B cell (primary cell): ENCODE results near the gene ZNF100. TPM values are rescaled to one million over a fixed set of nuclear protein-coding genes. Genes with fewer than 3 reads are reported as not detected.

Experiments
- ATAC-seq: fragments of 200-7000 bp; cut with Tn5 transposase; one replicate; pipeline ENCODE4 v1.10.0; 2021; ENCODE audit warnings: low read depth, mild to moderate bottlenecking, moderate number of reproducible peaks, moderate library complexity
- CTCF ChIA-PET: fragments of 350-600 bp; sonication (Branson Sonifier 250); formaldehyde crosslinking; loops from one replicate; lab custom pipeline; 2021; ENCODE audit warnings: antibody characterized with exemption, inconsistent platforms; lab: Charles Lee
- POLR2A ChIA-PET: fragments of 350-600 bp; sonication (Branson Sonifier 250); formaldehyde crosslinking; loops from one replicate; lab custom pipeline; 2021; ENCODE audit warnings: antibody characterized with exemption; lab: Charles Lee
- DNase-seq: peaks from one replicate; pipeline ENCODE4 v3.0.0; 2013
- H2AFZ ChIP-seq: 2 replicates; pipeline ENCODE4 v1.6.1; 2012; ENCODE audit warnings: mild to moderate bottlenecking, low read depth, low read length; ENCODE audit not compliant: insufficient read depth, poor library complexity, severe bottlenecking
- H3K27ac ChIP-seq, 2 donors: 1 replicate in 1 of 2; 2 replicates in 1 of 2; pipeline ENCODE4 v1.5.1; 2012 to 2013; ENCODE audit warnings: low read length in 2 of 2, mild to moderate bottlenecking in 2 of 2, moderate library complexity in 1 of 2
- H3K27me3 ChIP-seq, 4 experiments: fragments of 200-600 bp in 1 of 4; sonication (generic) in 1 of 4; replicated peaks in 1 of 4; 1 replicate in 2 of 4; 2 replicates in 2 of 4; pipeline versions ENCODE4 v1.6.1 to v1.7.0; 2013 to 2016; ENCODE audit warnings: low read length in 3 of 4, mild to moderate bottlenecking in 2 of 4, mixed read lengths in 1 of 4, moderate library complexity in 1 of 4; ENCODE audit not compliant: insufficient read depth in 4 of 4, control insufficient read depth in 3 of 4; ENCODE audit errors: control extremely low read depth in 1 of 4
- H3K36me3 ChIP-seq, 2 experiments: replicated peaks in 1 of 2; 1 replicate in 1 of 2; 2 replicates in 1 of 2; pipeline versions ENCODE4 v1.6.1 to v1.7.1; 2013; ENCODE audit warnings: low read length in 1 of 2; ENCODE audit not compliant: insufficient read depth in 2 of 2, control insufficient read depth in 1 of 2; ENCODE audit errors: control extremely low read depth in 1 of 2, extremely low read depth in 1 of 2
- H3K4me1 ChIP-seq, 2 donors: fragments of 200-600 bp in 1 of 2; sonication (generic) in 1 of 2; 1 replicate in 1 of 2; 2 replicates in 1 of 2; pipeline versions ENCODE4 v1.5.1 to v1.6.1; 2013 to 2017; ENCODE audit warnings: low read length in 2 of 2; ENCODE audit not compliant: control insufficient read depth in 2 of 2, insufficient read depth in 2 of 2
- H3K4me2 ChIP-seq: replicated peaks from 2 replicates; pipeline ENCODE3; 2012; ENCODE audit warnings: mild to moderate bottlenecking, low read depth, low read length; ENCODE audit not compliant: poor library complexity, severe bottlenecking
- H3K4me3 ChIP-seq, 5 experiments: fragments of 200-600 bp in 1 of 5; sonication (generic) in 1 of 5; 1 replicate in 3 of 5; 2 replicates in 2 of 5; pipeline versions ENCODE4 v1.5.1 to v1.7.0; 2011 to 2016; ENCODE audit warnings: low read length in 4 of 5, mild to moderate bottlenecking in 4 of 5, low read depth in 2 of 5, control low read depth in 1 of 5, moderate library complexity in 1 of 5; ENCODE audit not compliant: insufficient read depth in 1 of 5; ENCODE audit errors: control extremely low read depth in 1 of 5, extremely low read depth in 1 of 5
- H3K79me2 ChIP-seq: fragments of 200-600 bp; sonication (generic); one replicate; pipeline ENCODE4 v1.6.0; 2016; ENCODE audit warnings: low read length; ENCODE audit not compliant: control insufficient read depth, insufficient read depth
- H3K9ac ChIP-seq: fragments of 200-600 bp; sonication (generic); 2 replicates; pipeline ENCODE4 v1.6.1; 2017; ENCODE audit warnings: mild to moderate bottlenecking, low read length, moderate library complexity
- H3K9me3 ChIP-seq, 3 donors: one replicate each; pipeline versions ENCODE4 v1.6.1 to v1.7.1; 2013; ENCODE audit warnings: low read length in 2 of 3; ENCODE audit not compliant: control insufficient read depth in 2 of 3, insufficient read depth in 1 of 3; ENCODE audit errors: control extremely low read depth in 1 of 3
- H4K20me1 ChIP-seq: 2 replicates; pipeline ENCODE4 v1.6.0; 2012; ENCODE audit warnings: mild to moderate bottlenecking, low read length; ENCODE audit not compliant: insufficient read depth, control insufficient read depth, poor library complexity, severe bottlenecking
- H3K27ac Mint-ChIP-seq: one replicate; pipeline ENCODE4 v1.8.0; 2021; ENCODE audit warnings: mixed read lengths
- H3K27me3 Mint-ChIP-seq: one replicate; pipeline ENCODE4 v1.8.0; 2021; ENCODE audit warnings: mixed read lengths
- H3K4me1 Mint-ChIP-seq: one replicate; pipeline ENCODE4 v1.8.0; 2021; ENCODE audit warnings: mixed read lengths
- H3K4me3 Mint-ChIP-seq: one replicate; pipeline ENCODE4 v1.8.0; 2021; ENCODE audit warnings: mixed read lengths
- H3K9me3 Mint-ChIP-seq: one replicate; pipeline ENCODE4 v1.8.0; 2022; ENCODE audit warnings: mixed read lengths; ENCODE audit not compliant: insufficient read depth
- CTCF ChIP-seq: fragments of 200-600 bp; IDR thresholded peaks from one replicate; pipeline ENCODE4 v1.8.0; 2022; ENCODE audit warnings: antibody characterized with exemption, mild to moderate bottlenecking
- EZH2 ChIP-seq: IDR thresholded peaks from 2 replicates; pipeline ENCODE4 v1.6.1; 2012; ENCODE audit warnings: borderline replicate concordance, low read depth, mild to moderate bottlenecking, moderate library complexity, low read length; ENCODE audit not compliant: insufficient read depth, poor library complexity, severe bottlenecking
- WGBS: methylation state at CpG from one replicate; pipeline ENCODE4 v1.1.5; 2013; ENCODE audit warnings: missing lambda C conversion rate; ENCODE audit not compliant: insufficient coverage; 5-methylcytosine and 5-hydroxymethylcytosine counted together
- intact Hi-C: fragments of 100-400 bp; cut with micrococcal nuclease; formaldehyde crosslinking; loops from one replicate; pipeline ENCODE4 v1.10.0; 2022
- polyA plus RNA-seq: library from polyadenylated mRNA; depleted of rRNA; stranded (reverse); fragments of >200 nt; gene quantifications from 2 replicates; pipeline ENCODE4 v1.2.3, GENCODE V29; 2012
- total RNA-seq, 2 donors: library from RNA; stranded (reverse); fragments of 120-200 nt in 1 of 2; gene quantifications; 1 replicate in 1 of 2; 2 replicates in 1 of 2; pipeline versions ENCODE4 v1.2.3 to v1.2.4, GENCODE V29; 2013 to 2022

The ZNF100 gene
- total and polyA plus RNA-seq, 2 donors (not counting 1 experiment from before 2014, with no cell fraction given) = 2.9 to 16.0 TPM

GRCh38 chr19:21751384-21751783 lies 16.0 kb downstream of the ZNF100 start:
- H2AFZ ChIP-seq = no peak overlapping the region
- WGBS = no CpG with 5 or more reads among the region's 3 CpGs

GRCh38 chr19:21750586-21751128 lies 16.7 kb downstream of the ZNF100 start:
- Histone ChIP-seq H3K4me1 (no peaks in the 10 kb centered on the region), H3K4me2 (no peak overlapping the region), H4K20me1 (peaks cover 5% of the 10 kb centered on the region), H3K79me2 (peaks cover 77% of the 10 kb centered on the region), H3K9ac (no peak overlapping the region), H3K9me3 (peaks cover 0 to 24% (median 4%) of the 10 kb centered on the region in 3 donors), H3K36me3 (peaks cover 4 to 33% of the 10 kb centered on the region in 2 experiments), H3K27ac (no peak overlapping the region), H2AFZ (no peak overlapping the region), H3K4me3 (no peak overlapping the region), H3K27me3 (no peaks in the 10 kb centered on the region)
- CTCF ChIA-PET = no interaction called here
- no peak for DNase-seq
- H3K27me3 Mint-ChIP-seq = no peaks in the 10 kb centered on the region
- ATAC-seq = no peak
- WGBS = 98% methylated on average over 37 of the region's 40 CpGs
- TF ChIP-seq CTCF (no peak), EZH2 (no peak)
- H3K4me3 Mint-ChIP-seq = no peak overlapping the region
- H3K4me1 Mint-ChIP-seq = peaks cover 4% of the 10 kb centered on the region
- peaks cover 8% of the 10 kb centered on the region for H3K9me3 Mint-ChIP-seq
- POLR2A ChIA-PET = no interaction called here
- intact Hi-C loops = no loop called here
- no peak overlapping the region for H3K27ac Mint-ChIP-seq

More at GRCh38 chr19:21751384-21751783, 16.0 kb downstream of the ZNF100 start:
- Histone ChIP-seq H3K4me1 (no peaks in the 10 kb centered on the region), H3K79me2 (peaks cover 84% of the 10 kb centered on the region), H3K9me3 (peaks cover 0 to 24% (median 4%) of the 10 kb centered on the region in 3 donors), H3K36me3 (peaks cover 4 to 31% of the 10 kb centered on the region in 2 experiments), H3K9ac (no peak overlapping the region), H4K20me1 (peaks cover 5% of the 10 kb centered on the region), H3K27ac (no peak overlapping the region), H3K4me2 (no peak overlapping the region), H3K27me3 (no peaks in the 10 kb centered on the region), H3K4me3 (no peak overlapping the region)
- TF ChIP-seq EZH2 (no peak), CTCF (no peak)
- Mint-ChIP-seq H3K27me3 (no peaks in the 10 kb centered on the region), H3K9me3 (peaks cover 9% of the 10 kb centered on the region), H3K4me3 (no peak overlapping the region), H3K4me1 (peaks cover 4% of the 10 kb centered on the region), H3K27ac (no peak overlapping the region)
- POLR2A ChIA-PET = no interaction called here
- DNase-seq (no peak), ATAC-seq (no peak)
- intact Hi-C loops = no loop called here
- CTCF ChIA-PET = no interaction called here
